ENCODE data around the gene P2RY8.
"Not testable (repeated sequence)": the region's sequence is repeated elsewhere in the genome, so short reads cannot be mapped to it uniquely, and the experiment has no call there.

The P2RY8 gene

DNA sequence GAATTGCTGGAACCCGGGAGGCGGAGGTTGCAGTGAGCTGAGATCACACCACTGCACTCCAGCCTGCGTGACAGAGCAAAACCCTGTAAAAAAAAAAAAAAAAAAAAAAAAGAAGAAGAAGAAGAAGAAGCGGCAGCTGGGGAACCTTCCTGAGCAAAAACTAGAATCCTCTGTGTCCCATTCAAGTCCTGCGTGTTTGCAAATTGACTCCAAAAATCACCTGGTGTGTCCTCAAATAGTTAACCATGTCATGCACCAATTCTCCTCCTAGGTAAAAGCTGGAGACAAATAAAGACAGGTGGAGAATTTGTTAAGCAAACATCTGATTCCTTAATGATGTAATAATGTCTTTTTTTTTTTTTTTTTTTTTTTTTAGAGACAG, 52.4 kb downstream of the P2RY8 start:
- DNase-seq = no peak

DNA sequence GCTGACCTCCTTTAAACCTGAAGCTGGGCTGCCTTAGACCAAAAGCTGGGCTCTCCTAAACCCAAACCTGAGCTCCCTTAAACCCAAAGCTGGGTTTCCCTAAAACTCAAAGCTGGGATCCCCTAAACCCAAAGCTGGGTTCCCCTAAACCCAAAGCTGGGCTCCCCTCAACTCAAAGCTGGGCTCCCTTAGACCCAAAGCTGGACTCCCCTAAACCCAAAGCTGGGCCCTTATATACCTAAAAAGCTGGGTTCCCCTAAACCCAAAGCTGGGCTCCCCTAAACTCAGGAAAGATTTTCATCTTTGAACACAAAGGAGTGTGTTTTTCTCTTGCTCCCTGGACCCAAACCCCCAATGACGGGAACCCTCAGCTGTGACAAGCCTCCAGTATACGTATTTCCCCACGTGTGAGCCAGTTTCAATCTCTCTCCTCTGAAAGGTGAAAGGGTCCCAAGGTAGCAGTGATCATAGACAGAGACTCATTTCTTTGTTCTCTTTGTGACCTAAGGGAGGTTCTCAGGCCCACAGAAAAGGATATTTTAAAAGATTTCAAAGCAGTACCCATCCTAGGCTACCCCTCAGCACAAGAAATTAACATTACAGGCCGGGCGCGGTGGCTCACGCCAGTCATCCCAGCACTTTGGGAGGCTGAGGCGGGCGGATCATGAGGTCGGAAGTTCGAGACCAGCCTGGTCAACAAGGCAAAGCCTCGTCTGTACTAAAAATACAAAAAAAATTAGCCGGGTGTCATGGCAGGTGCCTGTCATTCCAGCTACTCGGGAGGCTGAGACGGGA, 52.9 kb downstream of the P2RY8 start:
- DNase-seq = no peak

DNA sequence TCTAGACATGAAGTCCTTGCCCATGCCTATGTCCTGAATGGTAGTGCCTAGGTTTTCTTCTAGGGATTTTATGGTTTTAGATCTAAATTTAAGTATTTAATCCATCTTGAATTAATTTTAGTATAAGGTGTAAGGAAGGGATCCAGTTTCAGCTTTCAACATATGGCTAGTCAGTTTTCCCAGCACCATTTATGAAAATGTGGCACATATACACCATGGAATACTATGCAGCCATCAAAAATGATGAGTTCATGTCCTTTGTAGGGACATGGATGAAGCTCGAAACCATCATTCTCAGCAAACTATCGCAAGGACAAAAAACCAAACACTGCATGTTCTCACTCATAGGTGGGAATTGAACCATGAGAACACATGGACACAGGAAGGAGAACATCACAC, 54.5 kb downstream of the P2RY8 start:
- not testable (repeated sequence) for DNase-seq

DNA sequence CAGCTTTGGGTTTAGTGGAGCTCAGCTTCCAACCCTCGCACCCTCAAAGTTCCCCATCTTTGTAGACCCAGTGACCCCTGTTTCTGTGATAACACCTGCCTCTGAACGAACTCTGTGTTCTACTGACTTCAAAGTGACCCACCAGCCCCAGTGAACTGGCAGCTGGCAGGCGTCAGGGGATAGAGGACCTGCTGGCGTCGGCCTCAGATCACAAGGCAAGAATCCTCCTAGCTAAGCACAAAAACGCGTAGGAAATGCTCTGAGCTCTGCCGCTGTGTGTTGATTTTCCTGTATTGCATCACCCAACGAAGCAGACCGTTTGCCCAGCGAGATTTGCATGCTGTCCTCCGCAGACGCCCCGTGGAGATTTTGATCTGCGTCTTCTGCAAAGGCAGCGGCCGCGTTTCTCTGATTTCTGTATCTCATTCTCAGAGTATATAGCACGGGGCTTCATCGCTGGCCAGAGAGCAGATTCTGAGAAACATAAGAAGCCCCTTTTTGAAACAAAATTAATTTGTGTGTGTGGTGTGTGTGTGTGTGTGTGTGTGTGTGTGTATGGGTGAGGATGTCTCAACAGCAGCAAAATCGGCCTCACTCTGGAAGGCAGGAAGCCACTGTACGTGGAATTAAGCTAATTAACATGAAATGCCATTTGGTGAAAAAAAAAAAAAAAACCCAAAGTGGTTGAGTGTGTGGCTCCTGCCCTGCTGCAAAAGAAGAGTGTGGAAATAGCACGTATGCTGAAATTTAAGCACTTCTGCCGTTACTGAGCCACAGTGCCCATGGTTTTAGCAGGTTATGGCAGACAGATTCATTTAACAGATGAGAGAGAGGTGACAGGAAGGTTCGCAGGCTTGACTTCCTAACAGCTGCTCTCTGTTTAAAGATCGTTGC, 55.1 kb downstream of the P2RY8 start:
- no peak for DNase-seq

DNA sequence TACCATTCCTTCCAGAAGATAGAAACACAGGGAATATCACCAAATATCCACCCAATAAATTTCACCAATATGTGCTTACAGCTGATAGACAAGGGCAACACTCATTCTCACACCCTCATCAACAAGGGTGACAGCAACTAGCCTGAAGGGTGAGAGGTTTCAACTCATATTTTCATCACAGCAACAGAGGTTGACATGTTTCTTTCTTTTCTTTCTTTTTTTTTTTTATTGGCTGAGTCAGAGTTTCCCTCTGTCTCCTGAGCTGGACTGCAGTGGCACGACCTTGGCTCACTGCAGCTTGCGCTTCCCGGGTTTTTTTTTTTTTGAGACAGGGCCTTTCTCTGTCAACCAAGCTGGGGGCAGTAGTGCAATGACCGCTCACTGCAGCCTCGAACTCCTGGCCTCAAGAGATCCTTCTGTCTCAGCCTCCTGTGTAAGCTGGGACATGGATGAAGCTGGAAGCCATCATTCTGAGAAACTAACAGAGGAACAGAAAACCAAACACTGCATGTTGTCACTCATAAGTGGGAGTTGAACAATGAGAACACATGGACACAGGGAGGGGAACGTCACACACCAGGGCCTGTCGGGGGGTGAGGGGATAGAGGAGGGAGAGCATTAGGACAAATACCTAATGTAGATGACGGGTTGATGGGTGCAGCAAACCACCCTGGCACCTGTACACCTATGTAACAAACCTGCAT, 56.8 kb downstream of the P2RY8 start:
- no peak for DNase-seq

DNA sequence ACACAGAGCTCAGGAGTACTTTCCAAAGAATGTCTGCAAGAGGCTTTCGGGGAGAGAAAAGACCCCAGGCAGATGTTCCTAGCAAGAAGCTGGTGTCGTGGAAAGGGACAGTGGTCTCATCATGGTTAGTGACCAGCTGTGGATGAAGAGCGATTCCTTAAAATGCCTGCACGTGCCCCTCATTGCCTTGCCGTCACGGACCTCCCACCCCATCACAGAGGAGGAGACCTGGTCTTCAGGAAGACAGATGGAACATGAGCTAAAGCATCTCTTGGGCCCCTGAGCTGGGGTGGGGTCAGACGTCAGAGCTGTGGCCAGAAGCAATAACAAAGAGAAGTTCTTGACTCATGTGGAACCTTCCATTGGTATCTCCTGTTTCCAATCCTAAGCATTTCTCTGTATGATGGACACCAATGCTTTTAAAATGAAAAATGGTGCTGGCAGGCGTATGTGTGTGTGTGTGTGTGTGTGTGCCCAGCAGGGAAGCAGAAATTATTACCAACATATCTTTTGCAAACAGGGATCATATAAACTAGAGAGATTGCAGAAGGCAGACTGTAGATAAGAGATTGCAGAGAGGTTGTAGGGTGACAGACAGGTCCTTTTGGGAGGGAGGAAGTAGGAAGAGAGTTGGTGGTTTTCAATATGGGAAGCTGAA, 59.1 kb downstream of the P2RY8 start:
- no peak for DNase-seq

DNA sequence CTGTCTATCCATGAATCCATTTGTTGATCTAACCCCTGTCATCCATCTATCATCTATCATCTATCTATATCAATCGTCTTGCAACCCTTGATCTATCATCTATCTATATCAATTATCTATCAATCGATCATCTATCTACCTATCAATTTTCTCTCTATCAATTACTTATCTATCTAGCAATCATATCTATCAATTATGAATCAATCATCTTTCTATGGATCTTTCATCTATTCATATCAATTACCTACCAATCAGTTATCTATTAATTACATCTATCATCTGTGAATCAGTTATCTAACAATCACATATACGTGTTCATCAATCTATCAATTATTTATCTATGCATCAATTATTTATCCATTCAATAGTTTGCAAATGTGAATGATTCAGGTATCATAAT, 59.8 kb downstream of the P2RY8 start:
- no peak for DNase-seq

DNA sequence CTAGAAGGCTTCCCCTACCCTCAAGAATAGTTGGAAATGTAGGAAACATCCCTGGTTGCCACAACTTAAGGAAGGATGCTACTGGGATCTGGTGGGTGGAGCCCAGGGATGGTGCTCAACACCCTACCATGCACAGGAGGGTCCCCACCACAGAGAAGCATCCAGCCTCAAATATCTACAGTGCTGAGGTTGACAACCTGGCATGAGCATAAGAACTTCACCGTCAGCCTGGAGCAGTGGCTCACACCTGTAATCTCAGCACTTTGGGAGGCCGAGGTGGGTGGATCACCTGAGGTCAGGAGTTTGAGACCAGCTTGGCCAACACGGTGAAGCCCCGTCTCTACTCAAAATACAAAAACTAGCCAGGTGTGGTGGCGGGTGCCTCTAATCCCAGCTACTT, 60.3 kb downstream of the P2RY8 start:
- DNase-seq = no peak

DNA sequence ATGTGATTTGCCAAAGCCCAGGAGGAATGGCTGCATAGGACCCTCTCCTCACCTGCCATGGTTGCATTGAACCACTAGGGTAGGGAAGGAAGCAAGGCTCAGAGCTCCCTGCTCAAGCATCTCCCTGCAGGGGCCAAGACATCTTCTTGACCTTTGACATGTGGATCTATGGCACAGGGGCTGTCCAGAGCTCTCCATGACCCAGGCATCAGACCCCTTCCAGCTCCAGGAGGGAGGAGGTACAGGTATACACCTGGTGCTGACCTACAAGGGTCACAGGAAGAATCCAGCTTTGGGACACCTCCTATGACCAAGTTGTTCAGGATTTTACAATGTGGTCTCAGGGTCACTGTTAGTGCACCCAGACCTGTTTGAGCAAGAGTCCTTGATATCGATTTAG, 61.1 kb downstream of the P2RY8 start:
- no peak for DNase-seq

DNA sequence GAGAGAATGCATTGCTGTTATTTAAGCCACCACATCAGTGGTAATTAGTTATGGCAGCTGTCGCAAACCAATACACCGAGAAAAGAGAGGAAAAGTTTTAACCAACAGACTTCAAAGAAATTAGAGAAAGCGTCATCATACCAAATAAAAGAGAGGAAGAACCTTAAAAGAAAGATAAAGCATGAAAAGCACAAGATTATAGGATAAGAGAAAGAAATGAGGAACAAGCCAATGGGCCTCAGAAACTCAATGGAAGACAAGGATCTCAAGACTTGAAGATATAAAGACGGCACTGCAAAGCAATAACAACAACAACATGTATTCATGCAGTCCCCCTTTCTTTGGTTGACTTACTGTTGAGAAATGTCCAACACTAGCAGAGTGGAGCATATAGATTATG, 61.5 kb downstream of the P2RY8 start:
- no peak for DNase-seq

DNA sequence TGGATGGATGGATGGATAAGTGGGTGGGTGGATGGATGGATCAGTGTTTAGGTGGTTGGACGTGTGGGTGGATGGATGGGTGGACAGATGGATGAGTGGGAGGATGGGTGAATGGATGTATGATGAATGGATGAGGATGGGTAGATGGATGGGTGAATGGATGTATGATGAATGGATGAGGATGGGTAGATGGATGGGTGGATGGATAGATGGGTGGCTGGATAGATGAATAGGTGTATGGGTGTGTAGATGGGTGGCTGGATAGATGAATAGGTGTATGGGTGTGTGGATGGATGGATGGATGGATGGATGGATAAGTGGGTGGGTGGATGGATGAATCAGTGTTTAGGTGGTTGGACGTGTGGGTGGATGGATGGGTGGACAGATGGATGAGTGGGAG, 62.4 kb downstream of the P2RY8 start:
- not testable (repeated sequence) for DNase-seq

DNA sequence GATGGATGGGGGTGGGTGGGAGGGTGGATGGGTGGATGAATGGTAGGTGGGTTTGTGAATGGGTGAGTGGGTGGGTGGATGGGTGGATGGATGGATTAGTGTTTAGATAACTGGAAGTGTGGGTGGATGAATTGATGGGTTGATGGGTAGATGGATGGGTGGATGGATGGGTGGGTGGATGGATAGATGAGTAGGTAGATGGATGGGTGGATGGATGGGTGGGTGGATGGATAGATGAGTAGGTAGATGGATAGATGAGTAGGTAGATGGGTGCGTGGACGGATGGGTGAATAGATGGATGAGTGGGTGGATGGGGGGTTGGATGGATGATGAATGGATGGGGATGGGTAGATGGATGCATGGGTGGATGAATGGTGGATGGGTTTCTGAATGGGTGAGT, 64.0 kb downstream of the P2RY8 start:
- no peak for DNase-seq

DNA sequence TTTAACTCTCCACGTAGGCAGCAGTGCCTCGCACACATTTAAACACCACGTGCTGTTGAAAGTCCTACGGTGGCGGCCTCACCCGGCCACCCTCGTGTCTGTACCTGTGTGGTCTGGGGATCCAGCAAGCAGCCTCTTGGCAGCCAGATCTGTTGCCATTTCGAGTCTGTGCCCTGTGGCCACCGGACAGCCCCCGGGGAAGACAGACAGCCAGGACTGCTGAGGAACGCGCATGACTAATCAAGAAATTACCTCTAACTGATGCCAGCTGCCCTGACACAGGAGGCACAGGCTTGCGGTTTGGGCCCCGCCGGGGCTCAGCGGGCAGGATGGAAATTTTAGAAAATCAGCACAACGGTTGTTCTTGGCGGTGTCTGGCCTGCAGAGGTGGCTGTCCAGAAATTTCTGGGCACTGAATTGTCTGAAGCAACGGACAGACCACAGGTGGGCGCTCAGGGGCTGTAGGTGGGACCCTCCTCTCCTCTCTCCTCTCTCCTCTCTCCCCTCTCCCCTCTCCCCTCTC, 68.7 kb downstream of the P2RY8 start:
- no peak for DNase-seq

DNA sequence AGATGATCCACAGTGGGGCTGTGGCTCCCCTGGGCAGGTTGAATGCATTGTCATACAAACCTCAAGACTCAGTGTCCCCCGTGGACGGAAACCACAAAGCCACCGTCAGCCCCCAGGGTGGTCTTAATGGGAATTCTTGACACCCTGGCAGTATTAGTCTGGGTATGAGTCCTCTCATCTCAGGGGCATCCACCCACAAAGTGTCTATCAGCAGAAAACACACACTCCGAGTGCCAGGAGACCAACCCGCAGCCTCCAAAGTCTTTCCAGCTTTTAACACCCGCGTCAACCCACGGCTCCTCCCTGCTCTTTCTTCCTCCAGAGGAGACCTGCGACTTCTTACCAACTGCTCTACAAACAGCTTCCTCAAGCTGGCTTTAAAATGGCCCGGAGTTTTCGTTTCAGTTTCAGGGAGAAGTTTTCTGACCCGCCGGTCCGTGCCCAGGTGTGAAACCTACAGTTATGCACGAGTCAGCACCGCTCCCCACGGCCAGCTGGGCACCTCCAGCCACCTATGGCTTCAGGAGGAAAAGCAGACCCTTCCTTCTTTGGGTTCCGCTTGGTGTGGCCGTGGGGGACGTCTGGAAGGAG, 69.9 kb downstream of the P2RY8 start:
- DNase-seq = no peak

DNA sequence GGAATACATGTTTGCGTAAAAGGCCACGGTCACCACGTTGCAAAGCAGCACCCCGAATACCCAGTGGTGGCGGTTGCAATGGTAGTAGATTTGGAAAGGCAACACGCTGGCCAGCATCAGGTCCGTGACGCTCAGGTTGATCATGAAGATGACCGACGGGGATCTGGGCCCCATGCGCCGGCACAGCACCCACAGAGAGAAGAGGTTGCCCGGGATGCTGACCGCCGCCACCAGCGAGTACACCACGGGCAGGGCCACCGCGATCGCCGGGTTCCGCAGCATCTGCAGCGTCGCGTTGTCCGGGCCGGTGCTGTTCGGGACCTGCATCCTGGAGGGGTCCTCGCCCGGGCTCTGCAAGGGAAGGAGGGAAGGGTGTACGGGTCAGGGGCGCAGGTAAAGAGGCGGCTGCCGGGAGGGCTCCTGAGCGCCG, 70.7 kb downstream of the P2RY8 start:
- no peak for DNase-seq

DNA sequence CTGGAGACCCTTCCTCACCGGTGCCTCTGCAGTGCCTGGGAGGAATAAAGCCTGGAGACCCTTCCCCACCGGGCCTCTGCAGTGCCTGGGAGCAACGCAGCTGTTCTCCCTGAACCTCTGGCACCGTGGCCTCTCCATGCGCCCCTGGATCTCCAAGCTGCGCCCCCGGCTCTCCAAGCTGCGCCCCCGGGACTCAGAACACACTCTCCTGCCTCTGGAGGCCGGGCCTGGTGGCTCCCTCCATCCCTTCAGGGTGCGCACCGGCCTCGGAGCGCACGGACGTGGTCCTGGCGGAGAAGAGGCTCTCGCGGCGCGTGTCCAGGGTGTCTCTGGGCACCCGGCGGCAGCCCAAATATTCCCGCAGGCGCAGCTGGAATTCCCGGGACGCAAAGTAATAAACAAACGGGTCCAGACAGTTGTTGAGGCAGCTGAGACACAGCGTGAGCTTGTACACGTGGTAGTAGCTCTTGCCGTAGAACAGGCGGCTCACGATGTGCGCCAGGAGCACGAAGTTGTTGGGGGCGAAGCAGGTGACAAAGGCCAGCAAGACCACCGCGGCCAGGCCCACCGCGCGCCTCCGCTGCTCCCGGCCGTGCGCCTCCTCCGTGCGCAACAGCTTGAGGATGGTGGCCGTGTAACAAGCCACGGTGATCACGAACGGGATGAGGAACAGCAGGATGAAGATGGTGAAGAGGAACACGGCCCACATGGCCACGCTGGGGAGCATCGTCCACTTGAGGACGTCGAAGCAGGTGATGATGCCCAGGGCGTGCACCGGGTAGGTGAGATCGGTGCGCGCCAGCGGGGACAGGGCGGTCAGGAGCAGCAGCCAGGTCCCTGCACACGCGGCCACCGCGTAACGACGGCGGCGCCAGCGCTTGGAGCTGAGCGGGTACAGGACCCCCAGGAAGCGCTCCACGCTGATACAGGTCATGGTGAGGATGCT, 71.4 kb downstream of the P2RY8 start:
- no peak for DNase-seq

DNA sequence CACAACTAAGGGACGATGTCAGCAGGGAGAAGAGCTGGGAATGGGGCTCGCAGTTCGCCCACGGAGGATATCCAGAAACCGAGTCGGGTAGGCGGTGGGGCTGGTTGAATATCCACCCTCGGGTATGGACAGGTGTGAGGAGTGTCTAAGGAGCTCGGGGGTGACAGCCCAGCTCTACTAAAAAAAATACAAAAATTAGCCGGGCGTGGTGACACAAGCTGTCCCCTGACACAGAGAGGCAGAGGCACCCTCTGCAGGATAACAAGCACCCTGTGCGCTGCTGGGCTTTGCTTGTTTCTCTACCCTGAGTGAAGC, 72.1 kb downstream of the P2RY8 start:
- DNase-seq = no peak

DNA sequence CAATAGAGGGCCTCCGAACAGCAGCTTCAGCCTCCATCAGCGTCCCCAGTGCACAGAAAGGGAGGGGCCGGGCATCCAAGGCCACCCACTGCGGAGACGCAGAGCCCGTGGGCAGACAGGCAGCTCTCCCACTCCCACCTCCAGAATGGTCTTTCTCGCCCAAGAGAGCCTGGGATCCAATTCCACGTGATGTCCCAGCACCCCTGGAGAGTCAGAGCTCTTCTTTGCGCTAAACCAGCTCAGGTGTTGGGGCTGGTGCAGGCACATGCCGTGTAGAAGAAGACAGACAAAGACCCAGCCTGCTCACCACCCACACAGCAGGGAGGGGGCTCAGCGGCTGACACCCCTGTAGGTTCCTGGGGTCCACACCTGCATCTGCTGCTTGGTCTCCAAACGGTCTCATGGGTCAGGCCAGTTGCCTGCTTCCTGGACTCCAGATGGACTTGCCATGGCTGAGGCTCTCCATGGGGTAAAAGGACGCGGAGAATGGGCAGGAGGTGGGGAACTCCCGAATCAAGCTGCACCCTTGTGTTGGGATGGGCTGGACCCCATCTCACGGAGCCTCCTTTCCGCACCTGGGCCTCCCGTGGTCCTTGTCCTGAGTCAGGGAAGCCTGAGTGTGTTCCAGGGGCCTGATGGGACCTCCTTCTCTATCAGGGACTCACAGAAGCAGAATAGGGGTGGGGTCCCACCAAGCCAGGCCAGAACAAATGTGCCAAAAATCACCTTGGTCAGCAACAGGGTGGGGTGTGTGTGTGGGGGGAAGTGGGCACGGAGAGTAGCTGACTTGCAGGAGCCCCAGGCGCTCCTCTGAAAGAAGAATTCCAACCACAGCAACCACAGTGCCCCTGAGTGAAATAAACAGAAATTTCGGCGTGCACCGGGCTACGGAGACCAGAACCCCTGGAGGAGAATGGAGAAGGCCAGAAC, 72.7 kb downstream of the P2RY8 start:
- DNase-seq = no peak

DNA sequence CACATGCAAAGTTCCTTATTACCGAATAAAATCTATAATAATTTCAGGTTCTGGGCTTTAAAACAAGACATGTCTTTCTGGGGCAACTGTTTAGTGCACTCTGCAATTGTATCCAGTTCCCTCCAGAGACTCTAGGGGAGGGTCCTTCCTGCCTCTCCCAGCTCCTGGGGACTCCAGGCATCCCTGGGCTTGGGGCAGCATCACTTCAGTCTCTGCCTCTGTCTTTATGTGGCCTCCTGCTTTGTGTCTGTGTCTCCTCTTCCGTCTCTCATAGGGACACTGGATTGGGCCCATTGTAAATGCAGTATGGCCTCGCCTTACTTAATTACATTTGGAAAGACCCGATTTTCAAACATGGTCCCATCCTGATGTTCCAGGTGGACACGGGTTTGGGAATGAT, 73.4 kb downstream of the P2RY8 start:
- DNase-seq = no peak

DNA sequence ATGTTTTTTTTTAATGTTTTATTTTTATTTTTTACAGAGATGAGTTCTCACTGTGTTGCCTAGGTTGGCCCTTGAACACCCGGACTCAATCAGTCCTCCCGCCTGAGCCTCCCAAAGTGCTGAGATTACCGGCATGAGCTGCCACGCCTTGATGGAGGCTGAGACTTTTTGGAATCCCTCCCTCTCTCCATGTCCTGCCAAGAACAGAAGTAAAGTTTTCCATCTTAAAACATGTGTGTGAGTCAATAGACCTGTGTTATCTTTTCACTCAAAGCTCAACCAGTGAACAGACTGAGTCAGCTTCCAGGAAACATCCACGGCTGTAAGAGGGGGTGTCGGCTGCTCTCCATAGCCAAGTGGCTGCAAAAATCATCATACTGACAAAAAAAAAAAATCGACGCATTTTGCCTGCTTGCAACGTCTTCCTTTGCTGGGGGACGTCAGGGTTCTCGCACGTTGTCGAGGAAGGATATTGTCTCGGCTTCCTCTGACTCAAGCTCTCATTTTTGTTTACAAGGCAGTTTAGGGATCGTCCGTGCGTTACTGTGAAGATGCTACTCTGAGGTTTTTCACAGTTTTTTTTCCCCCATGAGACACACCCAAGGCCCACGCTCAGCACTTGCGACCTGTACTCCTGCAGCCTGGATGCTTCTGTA, 74.3 kb downstream of the P2RY8 start:
- DNase-seq = no peak
